Hepatocyte (in vitro differentiated cells): ENCODE data around the gene HPS4. TPM values are rescaled to one million over a fixed set of nuclear protein-coding genes. Genes with fewer than 3 reads are reported as not detected.

Experiments used
- DNase-seq: peaks from one replicate; pipeline ENCODE4 v3.0.0-alpha.2; 2016; ENCODE audit warnings: low spot score
- H2AFZ ChIP-seq: fragments of 200-600 bp; sonication (generic); 2 replicates; pipeline ENCODE4 v1.6.0; 2016; ENCODE audit warnings: antibody characterized with exemption, mild to moderate bottlenecking
- H3K27ac ChIP-seq: fragments of 200-600 bp; sonication (generic); 2 replicates; pipeline ENCODE4 v1.5.1; 2016; ENCODE audit warnings: mild to moderate bottlenecking
- H3K27me3 ChIP-seq: fragments of 200-600 bp; sonication (generic); 2 replicates; pipeline ENCODE4 v1.6.1; 2016
- H3K36me3 ChIP-seq: fragments of 200-600 bp; sonication (generic); replicated peaks from 2 replicates; pipeline ENCODE4 v1.5.1; 2016; ENCODE audit warnings: low read depth; ENCODE audit not compliant: insufficient read depth
- H3K4me1 ChIP-seq: fragments of 200-600 bp; sonication (generic); 2 replicates; pipeline ENCODE4 v1.5.1; 2016; ENCODE audit warnings: mild to moderate bottlenecking, moderate library complexity; ENCODE audit not compliant: insufficient read depth
- H3K4me2 ChIP-seq: fragments of 200-600 bp; sonication (generic); 2 replicates; pipeline ENCODE4 v1.6.0; 2016
- H3K4me3 ChIP-seq: fragments of 200-600 bp; sonication (generic); 2 replicates; pipeline ENCODE4 v1.5.1; 2016; ENCODE audit warnings: mild to moderate bottlenecking
- H3K79me2 ChIP-seq: fragments of 200-600 bp; sonication (generic); 2 replicates; pipeline ENCODE4 v1.6.0; 2017; ENCODE audit warnings: mild to moderate bottlenecking
- H3K9me2 ChIP-seq: fragments of 200-600 bp; sonication (generic); replicated peaks from 2 replicates; pipeline ENCODE4 v1.6.0; 2017; ENCODE audit warnings: mild to moderate bottlenecking; ENCODE audit not compliant: insufficient read depth
- H3K9me3 ChIP-seq: fragments of 200-600 bp; sonication (generic); 2 replicates; pipeline ENCODE4 v1.5.1; 2016; ENCODE audit warnings: low read depth, mild to moderate bottlenecking
- H4K20me1 ChIP-seq: fragments of 200-600 bp; sonication (generic); 2 replicates; pipeline ENCODE4 v1.6.0; 2016; ENCODE audit warnings: mild to moderate bottlenecking; ENCODE audit not compliant: insufficient read depth, poor library complexity, severe bottlenecking
- EZH2 ChIP-seq: fragments of 200-600 bp; sonication (generic); IDR thresholded peaks from 2 replicates; pipeline ENCODE4 v1.6.1; 2016; ENCODE audit warnings: antibody characterized with exemption, mild to moderate bottlenecking, borderline replicate concordance
- EZH2phosphoT487 ChIP-seq: fragments of 200-600 bp; sonication (generic); IDR thresholded peaks from one replicate; pipeline ENCODE4 v1.6.1; 2018; ENCODE audit warnings: antibody characterized with exemption, mild to moderate bottlenecking, low read depth, moderate library complexity; ENCODE audit not compliant: unreplicated experiment, severe bottlenecking
- WGBS: methylation state at CpG from one replicate; pipeline ENCODE4 v1.1.6; 2016; ENCODE audit warnings: low lambda C conversion rate; ENCODE audit errors: missing lambda C conversion rate; 5-methylcytosine and 5-hydroxymethylcytosine counted together
- polyA plus RNA-seq: library from polyadenylated mRNA; unstranded; fragments of >200 nt; fragmentation: Nextera tagmentation; extraction: Ambion mirVana; gene quantifications from 2 replicates; pipeline ENCODE4 v1.2.1, GENCODE V29; 2016
- total RNA-seq: library from RNA; depleted of rRNA; stranded (reverse); fragments of >200 nt; gene quantifications from 2 replicates; pipeline ENCODE4 v1.2.3, GENCODE V29; 2014
- TF ChIP-seq, protein P1 (sequence below): fragments of 200-600 bp; sonication (generic); IDR thresholded peaks from 2 replicates; pipeline ENCODE4 v1.5.1; 2016; ENCODE audit warnings: antibody characterized with exemption, mild to moderate bottlenecking; ENCODE audit not compliant: poor library complexity

The HPS4 gene
- total and polyA plus RNA-seq, 2 experiments from 2014 or later, result 20.2 to 36.7 TPM

DNA sequence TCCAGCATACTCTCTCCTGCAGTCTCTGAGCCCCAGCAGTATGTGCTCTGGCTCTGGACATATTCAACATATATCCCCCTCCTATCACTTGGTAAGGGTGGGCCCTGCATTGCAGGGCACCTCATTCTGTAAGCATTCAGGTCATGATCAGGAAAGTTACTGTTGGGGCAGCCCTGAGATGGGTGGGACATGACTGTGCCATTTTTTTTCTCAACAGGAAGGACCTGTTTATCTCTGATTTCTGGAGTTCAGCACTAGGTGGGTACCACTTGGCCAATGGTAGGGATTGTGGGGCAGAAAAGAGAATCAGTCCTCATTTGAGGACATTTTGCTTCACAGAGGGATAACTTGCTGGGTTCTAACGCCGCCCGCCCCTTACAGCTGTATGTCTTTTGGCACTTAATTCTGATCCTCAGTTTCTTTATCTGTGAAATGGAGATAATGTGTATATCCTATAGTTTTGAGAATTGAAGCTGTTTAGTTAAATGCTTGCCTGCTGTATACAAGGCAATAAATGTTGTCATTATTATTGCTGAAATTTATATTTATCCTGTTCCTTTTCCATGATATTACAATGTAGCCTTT is 2.3 kb upstream of the HPS4 start:
- Histone ChIP-seq H3K79me2 (peaks cover 43% of the 10 kb centered on the region), H3K9me2 (no peaks in the 10 kb centered on the region), H4K20me1 (no peaks in the 10 kb centered on the region), H3K4me3 (no peak overlapping the region), H3K4me2 (no peak overlapping the region), H3K9me3 (no peaks in the 10 kb centered on the region), H3K27me3 (no peaks in the 10 kb centered on the region), H3K4me1 (peaks cover 15% of the 10 kb centered on the region), H3K27ac (no peak overlapping the region), H2AFZ (no peak overlapping the region), H3K36me3 (no peaks in the 10 kb centered on the region)
- no peak for DNase-seq
- TF ChIP-seq EZH2 (no peak), EZH2phosphoT487 (no peak)
- TF ChIP-seq, protein P1, sequence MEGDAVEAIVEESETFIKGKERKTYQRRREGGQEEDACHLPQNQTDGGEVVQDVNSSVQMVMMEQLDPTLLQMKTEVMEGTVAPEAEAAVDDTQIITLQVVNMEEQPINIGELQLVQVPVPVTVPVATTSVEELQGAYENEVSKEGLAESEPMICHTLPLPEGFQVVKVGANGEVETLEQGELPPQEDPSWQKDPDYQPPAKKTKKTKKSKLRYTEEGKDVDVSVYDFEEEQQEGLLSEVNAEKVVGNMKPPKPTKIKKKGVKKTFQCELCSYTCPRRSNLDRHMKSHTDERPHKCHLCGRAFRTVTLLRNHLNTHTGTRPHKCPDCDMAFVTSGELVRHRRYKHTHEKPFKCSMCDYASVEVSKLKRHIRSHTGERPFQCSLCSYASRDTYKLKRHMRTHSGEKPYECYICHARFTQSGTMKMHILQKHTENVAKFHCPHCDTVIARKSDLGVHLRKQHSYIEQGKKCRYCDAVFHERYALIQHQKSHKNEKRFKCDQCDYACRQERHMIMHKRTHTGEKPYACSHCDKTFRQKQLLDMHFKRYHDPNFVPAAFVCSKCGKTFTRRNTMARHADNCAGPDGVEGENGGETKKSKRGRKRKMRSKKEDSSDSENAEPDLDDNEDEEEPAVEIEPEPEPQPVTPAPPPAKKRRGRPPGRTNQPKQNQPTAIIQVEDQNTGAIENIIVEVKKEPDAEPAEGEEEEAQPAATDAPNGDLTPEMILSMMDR, result no peak
- whole genome bisulfite sequencing, result 65% methylated on average over 3 of the region's 3 CpGs

DNA sequence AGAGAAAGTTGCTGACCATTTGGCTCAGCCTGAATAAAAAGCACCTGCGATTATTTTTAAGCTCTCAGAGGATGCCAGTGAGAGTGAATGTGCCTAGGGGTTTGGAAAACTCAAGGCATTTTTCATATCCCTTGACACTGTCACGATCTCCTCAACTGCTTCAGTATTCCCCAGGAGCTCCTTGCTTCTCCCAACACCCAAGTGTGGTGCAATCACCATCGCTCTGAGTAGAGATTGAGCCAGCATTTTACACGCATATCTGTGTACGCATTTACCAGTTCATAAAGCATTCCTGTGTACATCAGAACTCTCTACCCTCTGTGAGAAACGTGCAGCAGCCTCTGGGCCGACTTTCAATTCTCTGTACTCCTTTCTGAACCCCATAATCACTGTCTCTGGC is 1.4 kb upstream of the HPS4 start:
- Histone ChIP-seq H2AFZ (no peak overlapping the region), H3K4me1 (peaks cover 22% of the 10 kb centered on the region), H3K27ac (peak overlapping the region; percentile 99), H3K36me3 (no peaks in the 10 kb centered on the region), H3K4me3 (peak overlapping the region; percentile 91), H3K27me3 (no peaks in the 10 kb centered on the region), H3K9me3 (no peaks in the 10 kb centered on the region), H3K79me2 (peaks cover 48% of the 10 kb centered on the region), H3K9me2 (no peaks in the 10 kb centered on the region), H3K4me2 (peak overlapping the region; percentile 73), H4K20me1 (no peaks in the 10 kb centered on the region)
- TF ChIP-seq, protein P1, result no peak
- no peak for TF ChIP-seq EZH2phosphoT487
- no peak for TF ChIP-seq EZH2
- DNase-seq, result no peak
- 76% methylated on average over 7 of the region's 7 CpGs for WGBS

DNA sequence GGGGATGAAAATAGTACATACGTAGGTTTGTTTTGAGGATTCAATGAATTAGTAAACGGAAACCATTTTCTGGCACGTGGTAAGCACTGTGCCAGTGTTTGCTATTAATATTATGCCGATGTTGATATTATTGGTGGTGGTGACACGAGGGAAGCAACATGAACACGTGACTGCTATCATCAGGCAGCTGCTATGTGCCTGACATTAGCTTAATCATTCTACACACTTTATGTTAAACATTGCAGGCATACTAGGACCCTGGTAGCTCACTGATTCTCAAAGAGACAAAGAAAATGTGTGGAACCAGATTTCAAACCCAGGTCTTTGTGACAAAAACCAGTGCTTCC is 750 bp upstream of the HPS4 start:
- DNase-seq, result no peak
- peak overlapping the region; percentile 91 for H3K4me3 ChIP-seq
- WGBS, result 18% methylated on average over 6 of the region's 6 CpGs
- peak overlapping the region; percentile 78 for H2AFZ ChIP-seq
- peaks cover 23% of the 10 kb centered on the region for H3K4me1 ChIP-seq
- H3K79me2 ChIP-seq, result peaks cover 48% of the 10 kb centered on the region
- no peaks in the 10 kb centered on the region for H3K9me2 ChIP-seq
- no peaks in the 10 kb centered on the region for H3K27me3 ChIP-seq
- no peaks in the 10 kb centered on the region for H3K9me3 ChIP-seq
- peak overlapping the region; percentile 99 for H3K27ac ChIP-seq
- TF ChIP-seq EZH2, result no peak
- TF ChIP-seq EZH2phosphoT487, result no peak
- TF ChIP-seq, protein P1, result no peak
- H3K36me3 ChIP-seq, result no peaks in the 10 kb centered on the region
- H3K4me2 ChIP-seq, result peak overlapping the region; percentile 73
- no peaks in the 10 kb centered on the region for H4K20me1 ChIP-seq

DNA sequence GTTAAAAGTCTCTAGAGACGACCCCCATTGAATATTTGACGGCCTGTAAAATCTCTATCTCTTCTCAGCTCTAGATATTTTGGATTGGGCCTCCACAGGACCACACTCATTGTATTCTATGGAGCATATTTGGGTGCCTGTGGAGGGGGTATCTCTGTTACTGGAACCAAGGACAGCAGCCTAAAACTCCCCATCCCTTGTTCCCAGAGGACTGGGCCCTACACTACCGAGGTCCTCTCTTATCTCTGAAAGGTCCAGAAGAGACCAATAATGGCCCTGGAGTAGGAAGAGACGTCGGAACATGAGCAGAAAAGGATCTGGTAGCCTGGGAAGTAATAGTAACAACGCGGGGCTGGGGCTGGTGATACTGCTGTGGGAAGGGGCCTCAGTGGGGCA is 542 bp downstream of the HPS4 start:
- Histone ChIP-seq H3K4me3 (peak overlapping the region; percentile 91), H3K27me3 (no peaks in the 10 kb centered on the region), H4K20me1 (no peaks in the 10 kb centered on the region), H3K79me2 (peaks cover 56% of the 10 kb centered on the region), H3K36me3 (no peaks in the 10 kb centered on the region), H3K27ac (peak overlapping the region; percentile 99), H3K4me2 (peak overlapping the region; percentile 79), H3K9me3 (no peaks in the 10 kb centered on the region), H3K9me2 (no peaks in the 10 kb centered on the region), H3K4me1 (peaks cover 29% of the 10 kb centered on the region), H2AFZ (peak overlapping the region; percentile 86)
- 16% methylated on average over 7 of the region's 7 CpGs for WGBS
- no peak for DNase-seq
- TF ChIP-seq EZH2, result no peak
- TF ChIP-seq, protein P1, result no peak
- no peak for TF ChIP-seq EZH2phosphoT487
